Pulmonary artery endothelial cell (primary cell): ENCODE results near the gene NRCAM. TPM values are rescaled to one million over a fixed set of nuclear protein-coding genes. Genes with fewer than 3 reads are reported as not detected.

Experiments
- DNase-seq: peaks from one replicate; pipeline ENCODE4 v3.0.0-alpha.2; 2011; ENCODE audit warnings: low read depth, low spot score
- total RNA-seq: library from RNA; depleted of rRNA; stranded (reverse); fragments of >200 nt; gene quantifications from 2 replicates; pipeline ENCODE4 v1.2.3, GENCODE V29; 2014

The NRCAM gene
- total RNA-seq, 1 donor from 2014 or later, result 87.2 TPM

GRCh38 chr7:108425714-108426275 lies 30.4 kb downstream of the NRCAM start:
- DNase-seq, result no peak

DNA sequence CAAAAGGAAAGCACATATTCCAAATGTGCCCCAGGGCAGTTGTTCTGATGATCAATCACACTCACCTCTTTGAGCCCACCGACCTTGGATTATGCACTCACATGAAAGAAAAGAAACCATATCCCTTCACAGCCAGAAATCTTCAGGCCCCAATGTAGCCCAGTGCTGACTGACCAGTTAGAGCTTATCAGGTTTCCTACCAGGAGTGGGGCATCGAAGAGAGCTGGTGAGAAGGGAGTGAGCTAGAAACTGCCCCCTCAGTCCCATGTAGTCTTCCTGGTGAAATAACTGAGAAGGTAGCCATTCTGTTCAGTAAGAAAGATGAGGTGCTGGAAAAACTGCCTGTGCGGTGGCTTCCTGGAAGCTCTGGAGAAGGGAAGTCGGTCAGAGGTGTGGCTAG lies 32.2 kb downstream of the NRCAM start:
- DNase-seq, result no peak

GRCh38 chr7:108423089-108423989 lies 32.9 kb downstream of the NRCAM start:
- DNase-seq, result no peak

DNA sequence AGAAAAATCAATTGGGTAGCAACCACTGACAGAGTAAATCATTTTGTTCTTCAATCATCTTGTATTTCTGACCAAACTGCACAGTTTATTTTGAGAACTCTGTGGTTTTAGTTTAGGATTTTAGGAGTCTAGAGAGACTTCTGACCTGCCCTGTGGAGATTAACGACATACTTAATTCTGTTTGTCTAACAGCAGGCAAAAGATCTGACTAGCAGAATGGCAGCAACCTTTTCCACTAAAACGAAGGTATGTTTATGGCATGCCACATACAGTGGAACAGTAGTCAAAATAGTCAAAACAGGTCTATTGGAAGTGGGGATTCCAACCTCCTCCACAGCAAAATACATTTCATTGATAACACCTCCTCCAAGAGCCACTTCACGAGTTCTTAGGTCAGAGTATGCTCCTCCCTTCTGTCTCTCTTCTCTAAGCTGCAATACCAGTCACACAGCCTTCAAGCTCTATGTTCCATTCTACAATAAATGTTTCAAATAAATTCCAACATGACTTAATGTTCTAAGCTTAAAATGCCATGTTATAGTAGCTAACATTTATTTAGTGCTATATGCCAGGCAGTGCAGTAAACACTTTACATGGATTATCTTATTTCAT lies 34.4 kb downstream of the NRCAM start:
- no peak for DNase-seq

- DNase-seq, result peak; percentile 88
Measured at GRCh38 chr7:108419961-108420908, 36.0 kb downstream of the NRCAM start.

DNA sequence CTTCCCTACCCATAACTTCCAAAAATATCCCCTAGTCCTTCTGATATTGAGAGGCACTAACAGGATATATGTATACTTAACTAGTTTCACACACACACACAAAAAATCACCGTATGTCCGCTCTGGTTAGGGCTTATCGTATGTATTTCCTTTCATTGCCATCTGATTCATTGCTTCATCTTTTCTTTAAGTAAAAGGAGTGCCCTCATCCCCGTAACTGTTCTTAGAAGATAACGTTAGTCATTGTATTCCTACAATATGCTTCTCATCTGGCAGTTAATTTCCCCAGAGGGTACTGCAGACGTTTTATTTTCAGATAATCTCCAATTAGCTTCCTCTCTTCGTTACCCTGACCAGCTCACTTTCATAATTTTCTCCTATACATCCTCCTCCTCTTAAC lies 37.3 kb downstream of the NRCAM start:
- DNase-seq, result peak; percentile 37

GRCh38 chr7:108417926-108418325 lies 38.3 kb downstream of the NRCAM start:
- DNase-seq, result no peak

GRCh38 chr7:108417144-108417543 lies 39.1 kb downstream of the NRCAM start:
- DNase-seq, result no peak

DNA sequence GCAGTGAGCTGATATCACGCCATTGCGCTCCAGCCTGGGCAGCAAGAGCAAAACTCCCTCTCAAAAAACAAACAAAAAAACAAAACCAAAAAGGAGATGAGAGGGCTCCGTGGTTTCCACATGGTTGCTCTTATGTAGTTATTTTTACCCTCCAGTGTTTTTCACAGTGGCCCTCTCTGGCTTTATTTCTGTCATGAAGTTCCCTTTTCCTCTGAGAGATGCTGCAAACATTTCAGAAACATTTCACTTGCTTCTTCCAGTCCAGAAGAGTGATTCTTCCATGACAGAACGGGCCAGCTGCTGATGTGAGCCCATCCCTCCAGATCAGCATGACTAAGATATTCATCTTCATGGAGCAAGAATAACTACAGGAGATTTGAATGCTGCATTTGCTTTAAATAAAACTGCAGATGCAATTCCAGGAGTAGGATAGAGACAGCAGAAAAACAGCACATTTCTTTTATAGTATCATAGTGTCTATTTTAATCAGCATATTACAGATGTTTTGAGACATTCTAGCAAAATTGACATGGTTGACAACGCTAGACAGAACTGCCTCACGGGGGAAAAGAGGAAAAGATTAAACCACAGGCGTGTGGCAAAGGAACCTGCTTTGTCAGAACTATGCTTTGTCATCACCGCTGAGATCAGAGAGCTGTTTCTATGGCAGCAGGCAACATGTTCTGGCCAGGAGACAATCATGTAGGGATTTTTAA lies 40.3 kb downstream of the NRCAM start:
- DNase-seq, result peak; percentile 67

DNA sequence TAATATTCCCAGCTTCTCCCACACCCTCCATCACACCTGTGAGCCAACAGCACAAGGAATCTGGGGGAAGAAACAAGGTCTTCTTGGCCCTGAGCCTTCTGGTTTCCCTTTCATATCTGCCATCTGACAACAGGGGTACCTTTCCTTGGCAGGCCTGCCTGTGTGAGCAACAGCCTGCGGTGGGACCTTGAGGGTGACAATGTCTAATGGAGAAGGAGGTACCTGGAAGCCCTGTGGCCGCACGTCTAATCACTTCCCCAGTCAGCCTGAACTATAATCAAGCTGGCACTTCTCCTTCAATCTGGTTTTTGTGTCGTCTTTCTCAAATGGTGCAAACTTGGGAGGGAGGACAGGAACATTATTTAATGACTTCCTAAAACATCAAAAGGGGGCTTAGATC lies 41.2 kb downstream of the NRCAM start:
- no peak for DNase-seq

DNA sequence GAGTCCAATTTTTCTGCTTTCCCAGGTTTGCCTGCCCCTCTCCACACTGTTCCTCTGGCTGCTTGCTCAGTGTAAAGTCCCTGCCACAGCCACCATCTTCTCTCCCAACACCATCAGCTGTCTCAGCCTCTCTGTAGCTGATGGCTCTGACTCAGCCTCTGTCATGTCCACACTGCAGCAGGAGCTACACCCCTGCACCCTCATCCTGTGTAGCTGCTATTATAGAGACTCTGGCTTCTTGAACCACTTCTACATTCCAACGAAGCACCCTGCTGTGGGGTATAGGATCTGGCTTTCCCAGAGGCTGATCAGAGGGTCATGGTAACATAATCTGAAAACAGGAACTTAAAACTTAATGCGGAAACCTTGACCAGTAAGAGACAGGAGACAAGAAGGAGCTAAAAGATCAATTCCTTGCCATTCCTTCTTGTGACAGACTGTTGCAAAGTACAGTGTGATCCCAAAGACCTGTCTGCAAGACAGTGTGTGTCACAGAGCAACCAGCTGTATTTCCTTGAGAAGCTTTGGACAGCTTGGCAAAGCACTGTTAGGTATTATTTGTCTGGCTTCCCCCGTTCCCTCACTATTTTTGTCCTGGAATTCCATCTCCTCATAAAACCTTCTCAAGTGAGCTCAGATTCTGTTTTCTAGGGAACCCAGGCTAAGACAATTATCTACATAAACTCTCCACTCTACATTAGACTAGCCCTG lies 42.3 kb downstream of the NRCAM start:
- no peak for DNase-seq

GRCh38 chr7:108413337-108413736 lies 42.9 kb downstream of the NRCAM start:
- DNase-seq, result no peak

DNA sequence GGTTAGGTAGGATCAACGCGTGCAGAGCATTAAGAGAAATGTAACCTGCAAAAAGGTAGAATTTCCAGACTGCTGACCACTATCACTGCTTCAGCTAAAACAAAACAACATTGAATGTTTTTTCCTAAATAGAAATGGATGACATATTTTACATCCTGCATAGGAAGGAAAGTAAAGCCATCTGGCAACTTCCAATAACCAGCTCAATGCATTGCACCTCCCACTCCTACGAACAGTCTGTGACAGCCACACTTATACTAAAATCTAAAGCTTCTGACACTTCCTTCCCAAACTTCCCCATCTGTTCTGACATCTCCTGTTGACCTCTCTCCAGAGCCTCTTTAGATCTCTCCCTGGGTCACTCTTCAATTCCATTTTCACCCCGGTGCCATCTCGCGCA lies 47.1 kb downstream of the NRCAM start:
- DNase-seq, result no peak

GRCh38 chr7:108408296-108408991 lies 47.8 kb downstream of the NRCAM start:
- DNase-seq, result no peak

DNA sequence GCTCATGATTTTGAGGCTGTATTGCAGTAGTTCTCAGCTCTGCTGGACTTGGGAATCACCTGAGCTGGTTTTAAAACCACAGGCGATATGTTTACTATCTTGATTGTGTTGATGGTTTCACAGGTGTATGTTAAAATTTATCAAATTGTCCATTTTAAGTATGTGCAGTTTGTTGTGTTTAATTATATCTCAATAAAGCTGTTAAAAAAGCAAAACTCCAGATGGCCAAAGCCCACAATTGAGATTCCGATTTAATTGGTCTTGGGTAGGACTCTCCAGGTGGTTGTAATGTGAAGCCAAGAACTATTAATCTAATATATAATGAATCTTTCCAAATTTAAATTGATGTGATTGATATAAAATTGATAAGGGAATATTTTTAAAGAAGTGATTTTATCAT lies 48.6 kb downstream of the NRCAM start:
- no peak for DNase-seq

GRCh38 chr7:108406222-108406890 lies 49.9 kb downstream of the NRCAM start:
- no peak for DNase-seq

DNA sequence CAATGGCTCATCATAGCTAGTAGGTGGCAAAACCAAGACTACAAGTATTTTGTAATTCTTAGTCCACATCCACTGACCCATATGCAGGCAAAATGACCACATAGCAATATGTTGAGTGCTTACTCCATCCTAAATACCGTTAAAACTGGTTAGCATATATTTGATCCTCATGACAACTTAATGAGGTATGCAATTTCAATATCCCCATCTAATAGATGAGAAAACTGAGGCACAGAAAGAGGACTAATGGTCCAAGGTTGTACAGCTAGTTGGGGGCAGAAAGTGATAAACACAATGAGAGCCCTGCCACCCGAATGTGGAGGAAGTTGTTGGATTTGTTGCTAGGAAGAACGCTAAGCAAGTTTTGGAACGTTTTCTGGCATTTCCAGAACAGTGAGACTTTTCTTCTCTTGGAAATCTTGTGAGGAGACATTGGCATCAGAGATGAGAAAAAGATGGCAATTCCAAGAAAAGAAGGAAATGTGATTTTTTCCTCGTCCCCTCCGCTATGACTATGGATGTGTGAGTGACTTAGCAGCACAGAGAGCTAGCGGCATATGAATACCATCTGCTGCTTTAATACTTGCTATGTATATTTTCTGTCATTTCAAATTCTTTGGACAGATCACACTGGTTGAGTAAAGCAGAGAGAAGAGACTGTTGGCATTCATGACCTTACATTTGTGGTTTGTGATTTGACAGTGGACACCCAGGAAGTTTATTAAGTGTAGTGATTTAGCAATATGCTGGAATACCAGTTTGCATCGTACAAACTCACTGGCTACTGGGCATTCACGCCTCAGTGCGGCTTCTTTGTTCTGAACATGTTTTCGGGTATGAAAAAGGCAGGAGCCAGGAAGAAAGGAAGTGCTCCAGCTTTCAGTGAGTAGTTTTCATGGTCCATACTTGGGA lies 51.5 kb downstream of the NRCAM start:
- no peak for DNase-seq
